ENCODE measurements around the gene CCDC141. TPM values are rescaled to one million over a fixed set of nuclear protein-coding genes. Genes with fewer than 3 reads are reported as not detected.

CCDC141 gene
- total and polyA plus RNA-seq, 4 donors = 2.1 to 48.1 (median 14.6) TPM

DNA sequence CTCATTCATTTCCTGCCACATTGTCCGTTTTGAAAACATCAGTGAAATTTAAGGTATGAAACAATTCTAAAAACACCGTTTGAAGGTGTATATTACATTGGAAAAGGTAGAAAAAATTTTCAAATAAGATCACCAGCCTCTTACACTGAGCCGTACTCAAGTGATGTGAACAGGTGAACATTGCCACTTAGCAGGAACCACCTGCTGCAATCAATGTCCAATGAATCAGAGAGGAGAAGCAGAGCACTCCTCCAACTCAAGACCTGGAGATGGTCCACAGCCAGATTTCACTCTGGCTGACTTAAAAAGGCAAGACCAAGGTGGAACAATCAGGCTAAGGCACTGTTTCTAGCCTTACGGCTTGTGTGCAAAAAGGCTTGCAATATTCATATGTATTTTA, 132.4 kb downstream of the CCDC141 start:
- 64 to 71% methylated on average over 4 of the region's 4 CpGs for WGBS, 2 donors
- TF ChIP-seq, protein P1, sequence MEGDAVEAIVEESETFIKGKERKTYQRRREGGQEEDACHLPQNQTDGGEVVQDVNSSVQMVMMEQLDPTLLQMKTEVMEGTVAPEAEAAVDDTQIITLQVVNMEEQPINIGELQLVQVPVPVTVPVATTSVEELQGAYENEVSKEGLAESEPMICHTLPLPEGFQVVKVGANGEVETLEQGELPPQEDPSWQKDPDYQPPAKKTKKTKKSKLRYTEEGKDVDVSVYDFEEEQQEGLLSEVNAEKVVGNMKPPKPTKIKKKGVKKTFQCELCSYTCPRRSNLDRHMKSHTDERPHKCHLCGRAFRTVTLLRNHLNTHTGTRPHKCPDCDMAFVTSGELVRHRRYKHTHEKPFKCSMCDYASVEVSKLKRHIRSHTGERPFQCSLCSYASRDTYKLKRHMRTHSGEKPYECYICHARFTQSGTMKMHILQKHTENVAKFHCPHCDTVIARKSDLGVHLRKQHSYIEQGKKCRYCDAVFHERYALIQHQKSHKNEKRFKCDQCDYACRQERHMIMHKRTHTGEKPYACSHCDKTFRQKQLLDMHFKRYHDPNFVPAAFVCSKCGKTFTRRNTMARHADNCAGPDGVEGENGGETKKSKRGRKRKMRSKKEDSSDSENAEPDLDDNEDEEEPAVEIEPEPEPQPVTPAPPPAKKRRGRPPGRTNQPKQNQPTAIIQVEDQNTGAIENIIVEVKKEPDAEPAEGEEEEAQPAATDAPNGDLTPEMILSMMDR (IDR thresholded peaks at IDR 0.05; ENCODE audit: control extremely low read depth, extremely low read depth) = no peak
- Histone ChIP-seq H3K27ac (ENCODE audit: low read depth in 1 of 2, low read length in 1 of 2) (no peak overlapping the region), H3K4me3 (no peak overlapping the region), H3K27me3 (ENCODE audit: control insufficient read depth in 3 of 3, insufficient read depth in 3 of 3, low read length in 2 of 3) (no peaks in the 10 kb centered on the region), H3K4me1 (ENCODE audit: control insufficient read depth in 5 of 5, insufficient read depth in 5 of 5, low read length in 5 of 5) (no peaks in the 10 kb centered on the region), H3K9me3 (ENCODE audit: control insufficient read depth in 4 of 4, insufficient read depth in 3 of 4, low read length in 3 of 4) (peaks cover 0 to 1% (median 0%) of the 10 kb centered on the region in 4 donors), H3K36me3 (ENCODE audit: control insufficient read depth in 4 of 4, insufficient read depth in 4 of 4, low read length in 4 of 4) (peaks cover 0 to 1% (median 0%) of the 10 kb centered on the region in 4 donors), H3K9ac (ENCODE audit: insufficient read depth in 1 of 2, low read length in 2 of 2) (no peak overlapping the region)
- DNase-seq (no peak), ATAC-seq (ENCODE audit: insufficient read depth, low FRiP score) (no peak)

DNA sequence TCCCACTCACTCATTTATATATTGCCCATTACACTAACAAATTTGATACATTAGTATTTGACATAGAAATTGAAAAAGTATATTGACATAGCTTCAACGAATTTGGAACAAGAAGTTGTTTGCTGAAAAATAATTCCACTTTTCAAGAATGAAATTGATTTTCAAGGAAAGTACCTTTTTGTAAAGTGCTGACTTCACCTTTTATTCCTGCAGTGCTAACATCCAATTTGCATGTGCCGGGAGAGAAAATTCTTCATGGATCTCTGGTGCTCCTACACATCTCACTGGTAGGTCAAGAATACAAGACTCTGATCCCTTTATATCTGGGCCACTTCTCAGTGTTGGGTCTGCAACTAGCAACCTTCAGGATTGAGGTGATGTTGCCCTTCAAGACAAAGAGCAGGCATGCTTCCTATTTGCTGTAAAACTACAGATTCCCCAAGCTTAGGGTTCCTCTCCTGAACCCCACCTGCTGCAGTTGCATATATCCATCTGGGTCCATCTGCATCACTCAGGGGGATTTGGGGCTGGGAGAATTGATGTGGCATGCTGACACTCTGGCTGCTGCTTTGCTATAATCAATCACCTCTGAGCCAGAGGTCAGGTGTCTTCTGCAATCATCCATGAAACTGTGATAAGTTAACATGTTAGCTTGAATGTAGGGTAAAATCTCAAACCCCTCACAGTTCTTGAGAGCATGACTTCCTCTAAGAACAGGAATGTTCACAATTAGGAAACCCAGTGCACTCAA, 134.3 kb downstream of the CCDC141 start:
- Histone ChIP-seq H3K27me3 (ENCODE audit: control insufficient read depth in 3 of 3, insufficient read depth in 3 of 3, low read length in 2 of 3) (no peaks in the 10 kb centered on the region), H3K36me3 (ENCODE audit: control insufficient read depth in 4 of 4, insufficient read depth in 4 of 4, low read length in 4 of 4) (peaks cover 0 to 1% (median 0%) of the 10 kb centered on the region in 4 donors), H3K9ac (ENCODE audit: insufficient read depth in 1 of 2, low read length in 2 of 2) (no peak overlapping the region), H3K4me1 (ENCODE audit: control insufficient read depth in 5 of 5, insufficient read depth in 5 of 5, low read length in 5 of 5) (peaks cover 0 to under 1% (median 0%) of the 10 kb centered on the region in 5 donors), H3K27ac (ENCODE audit: low read depth in 1 of 2, low read length in 1 of 2) (no peak overlapping the region), H3K4me3 (no peak overlapping the region), H3K9me3 (ENCODE audit: control insufficient read depth in 4 of 4, insufficient read depth in 3 of 4, low read length in 3 of 4) (peaks cover 0 to 1% (median 0%) of the 10 kb centered on the region in 4 donors)
- TF ChIP-seq, protein P1 (IDR thresholded peaks at IDR 0.05; ENCODE audit: control extremely low read depth, extremely low read depth) = no peak
- WGBS, 2 donors = 63 to 68% methylated on average over 2 of the region's 2 CpGs
- ATAC-seq (ENCODE audit: insufficient read depth, low FRiP score) (no peak), DNase-seq (no peak)

DNA sequence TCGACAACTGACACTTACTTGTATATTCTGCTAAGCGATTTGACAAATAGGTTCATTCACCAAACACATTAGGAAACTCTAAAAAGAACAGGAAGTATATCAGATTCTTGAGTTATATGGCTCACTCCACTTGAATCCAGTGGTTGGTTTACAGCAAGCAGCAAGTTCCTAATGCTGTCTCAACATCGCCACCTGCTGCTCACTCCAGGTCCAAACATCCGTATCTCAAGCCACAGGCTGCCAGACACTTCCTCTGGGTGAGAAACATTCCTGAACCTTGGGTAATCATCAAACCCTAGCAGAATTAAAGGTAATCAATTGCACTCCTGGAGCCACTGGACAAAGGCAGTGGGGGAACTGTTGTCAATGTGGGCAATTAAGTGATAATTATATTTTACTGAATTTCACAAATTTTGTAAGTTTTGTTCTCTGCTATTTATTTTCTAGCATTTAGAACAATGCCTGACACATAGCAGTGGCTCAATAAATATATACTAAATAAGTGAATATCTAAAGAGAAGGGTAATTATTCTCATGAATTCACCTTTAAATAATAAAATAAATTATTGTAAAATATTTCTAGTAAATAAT, 135.6 kb downstream of the CCDC141 start:
- DNase-seq (peak; percentile 79 to 88 (median 81)), ATAC-seq (ENCODE audit: insufficient read depth, low FRiP score) (peak; percentile 94)
- Histone ChIP-seq H3K27ac (ENCODE audit: low read depth in 1 of 2, low read length in 1 of 2) (no peak overlapping the region), H3K9ac (ENCODE audit: insufficient read depth in 1 of 2, low read length in 2 of 2) (no peak overlapping the region), H3K27me3 (ENCODE audit: control insufficient read depth in 3 of 3, insufficient read depth in 3 of 3, low read length in 2 of 3) (no peaks in the 10 kb centered on the region), H3K9me3 (ENCODE audit: control insufficient read depth in 4 of 4, insufficient read depth in 3 of 4, low read length in 3 of 4) (peaks cover 0 to 1% (median 0%) of the 10 kb centered on the region in 4 donors), H3K36me3 (ENCODE audit: control insufficient read depth in 4 of 4, insufficient read depth in 4 of 4, low read length in 4 of 4) (peaks cover 0 to 1% (median 0%) of the 10 kb centered on the region in 4 donors), H3K4me1 (ENCODE audit: control insufficient read depth in 5 of 5, insufficient read depth in 5 of 5, low read length in 5 of 5) (peaks cover 0 to 7% (median 0%) of the 10 kb centered on the region in 5 donors), H3K4me3 (no peak overlapping the region)
- WGBS, 2 donors = 30 to 36% methylated on average over 4 of the region's 4 CpGs
- TF ChIP-seq, protein P1 (IDR thresholded peaks at IDR 0.05; ENCODE audit: control extremely low read depth, extremely low read depth) = peak; percentile 61

Data from lung (tissue), 12 donors.